Neural cell (in vitro differentiated cells): Measurements from ENCODE around the gene NR2C2. TPM values are rescaled to one million over a fixed set of nuclear protein-coding genes. Genes with fewer than 3 reads are reported as not detected.

Experiments used
- H2AFZ ChIP-seq: fragments of 200-600, 300-800 bp; sonication (generic), shearing (Covaris generic); 2 replicates; pipeline ENCODE4 v1.6.0; 2014; ENCODE audit warnings: low read depth, mild to moderate bottlenecking, antibody characterized with exemption, low read length, moderate library complexity
- H3F3A ChIP-seq: fragments of 200-600 bp; shearing (Covaris generic); 2 replicates; pipeline ENCODE4 v1.6.1; 2016; ENCODE audit warnings: mild to moderate bottlenecking, moderate library complexity, mixed read lengths, antibody characterized with exemption, low read length; ENCODE audit not compliant: insufficient read depth, poor library complexity, severe bottlenecking
- H3K27ac ChIP-seq: fragments of 200-600, 300-800 bp; sonication (generic), shearing (Covaris generic); 2 replicates; pipeline ENCODE4 v1.5.1; 2014; ENCODE audit warnings: mild to moderate bottlenecking, low read length, moderate library complexity
- H3K27me3 ChIP-seq: fragments of 300-800, 200-600 bp; sonication (generic), shearing (Covaris generic); 2 replicates; pipeline ENCODE4 v1.6.0; 2014; ENCODE audit warnings: mild to moderate bottlenecking, low read depth, low read length, moderate library complexity; ENCODE audit not compliant: insufficient read depth
- H3K36me3 ChIP-seq: fragments of 300-800, 200-600 bp; sonication (generic), shearing (Covaris generic); 2 replicates; pipeline ENCODE4 v1.5.1; 2014; ENCODE audit warnings: mild to moderate bottlenecking, antibody characterized with exemption, low read length, moderate library complexity; ENCODE audit not compliant: insufficient read depth
- H3K4me2 ChIP-seq: fragments of 300-800, 200-600 bp; sonication (generic), shearing (Covaris generic); 2 replicates; pipeline ENCODE4 v1.6.0; 2014; ENCODE audit warnings: mild to moderate bottlenecking, low read length
- H3K4me3 ChIP-seq: fragments of 300-800, 200-600 bp; sonication (generic), shearing (Covaris generic); 2 replicates; pipeline ENCODE4 v1.5.1; 2014; ENCODE audit warnings: mild to moderate bottlenecking, low read length, moderate library complexity
- H3K79me2 ChIP-seq: fragments of 200-600 bp; shearing (Covaris generic); replicated peaks from 2 replicates; pipeline ENCODE4 v1.6.0; 2014; ENCODE audit warnings: mild to moderate bottlenecking, low read length, moderate library complexity; ENCODE audit not compliant: insufficient read depth
- H3K9ac ChIP-seq: fragments of 300-800, 200-600 bp; sonication (generic), shearing (Covaris generic); 2 replicates; pipeline ENCODE4 v1.6.1; 2016; ENCODE audit warnings: mild to moderate bottlenecking, low read length, mixed read lengths
- H3K9me2 ChIP-seq: fragments of 200-600 bp; shearing (Covaris generic); 2 replicates; pipeline ENCODE4 v1.6.1; 2016; ENCODE audit warnings: mild to moderate bottlenecking, low read length, mixed read lengths; ENCODE audit not compliant: insufficient read depth
- H3K9me3 ChIP-seq: fragments of 200-600, 300-800 bp; sonication (generic), shearing (Covaris generic); 2 replicates; pipeline ENCODE4 v1.6.1; 2016; ENCODE audit warnings: mild to moderate bottlenecking, mixed run types, low read length, moderate library complexity, mixed read lengths
- H4K20me1 ChIP-seq: fragments of 200-600 bp; shearing (Covaris generic); 2 replicates; pipeline ENCODE4 v1.6.1; 2016; ENCODE audit warnings: mild to moderate bottlenecking, mixed run types; ENCODE audit not compliant: insufficient read depth
- CTCF ChIP-seq: fragments of 450-650 bp; IDR thresholded peaks from 2 replicates; pipeline ENCODE4 v1.5.1; 2014; ENCODE audit warnings: antibody characterized with exemption, mild to moderate bottlenecking, moderate library complexity; ENCODE audit not compliant: poor library complexity, severe bottlenecking
- EP300 ChIP-seq: fragments of 450-650 bp; conservative IDR thresholded peaks from 2 replicates; pipeline ENCODE4 v1.6.1; 2014; ENCODE audit warnings: antibody characterized with exemption, mild to moderate bottlenecking, moderate library complexity; ENCODE audit not compliant: poor library complexity, severe bottlenecking
- EZH2 ChIP-seq: fragments of 200-600, 300-800 bp; shearing (Covaris generic), sonication (generic); IDR thresholded peaks from 2 replicates; pipeline ENCODE4 v1.6.1; 2014; ENCODE audit warnings: antibody characterized with exemption, low read length, borderline replicate concordance, mild to moderate bottlenecking; ENCODE audit not compliant: insufficient read depth, poor library complexity, severe bottlenecking
- MXI1 ChIP-seq: fragments of 450-650 bp; conservative IDR thresholded peaks from 2 replicates; pipeline ENCODE4 v1.6.1; 2014; ENCODE audit warnings: antibody characterized with exemption, mild to moderate bottlenecking; ENCODE audit not compliant: poor library complexity, severe bottlenecking
- POLR2AphosphoS5 ChIP-seq: IDR thresholded peaks from 2 replicates; pipeline ENCODE4 v1.6.1; 2012
- RAD21 ChIP-seq: fragments of 450-650 bp; conservative IDR thresholded peaks from 2 replicates; pipeline ENCODE4 v1.6.1; 2014; ENCODE audit warnings: antibody characterized with exemption, mild to moderate bottlenecking, moderate library complexity
- REST ChIP-seq: IDR thresholded peaks from 2 replicates; pipeline ENCODE4 v1.6.1; 2012; ENCODE audit warnings: borderline replicate concordance
- SMC3 ChIP-seq: fragments of 450-650 bp; conservative IDR thresholded peaks from 2 replicates; pipeline ENCODE4 v1.6.1; 2014; ENCODE audit warnings: antibody characterized with exemption, mild to moderate bottlenecking, moderate library complexity; ENCODE audit not compliant: poor library complexity
- TAF1 ChIP-seq: IDR thresholded peaks from 2 replicates; pipeline ENCODE4 v1.6.1; 2012; ENCODE audit warnings: low read depth
- polyA plus RNA-seq: library from polyadenylated mRNA; depleted of rRNA; stranded (reverse); fragments of >200 nt; gene quantifications from 2 replicates; pipeline ENCODE4 v1.2.3, GENCODE V29; 2014

The NR2C2 gene
- polyA plus RNA-seq, 1 donor from 2014 or later = 37.5 TPM

GRCh38 chr3:15017191-15017590, 69.8 kb downstream of the NR2C2 start:
- Histone ChIP-seq H3K79me2 (no peaks in the 10 kb centered on the region), H3K36me3 (peaks cover 13% of the 10 kb centered on the region)
- TF ChIP-seq CTCF (no peak), EZH2 (no peak), RAD21 (no peak), REST (no peak), MXI1 (no peak), POLR2AphosphoS5 (no peak), EP300 (no peak), TAF1 (no peak), SMC3 (no peak)

GRCh38 chr3:15023249-15023648, 75.9 kb downstream of the NR2C2 start:
- no peak overlapping the region for H3K4me3 ChIP-seq
- no peak overlapping the region for H3K9ac ChIP-seq
- H3F3A ChIP-seq = no peaks in the 10 kb centered on the region
- no peaks in the 10 kb centered on the region for H3K79me2 ChIP-seq
- no peaks in the 10 kb centered on the region for H3K9me2 ChIP-seq
- H3K27me3 ChIP-seq = no peaks in the 10 kb centered on the region
- peaks cover 18% of the 10 kb centered on the region for H3K36me3 ChIP-seq
- no peak for TF ChIP-seq CTCF
- no peak for TF ChIP-seq POLR2AphosphoS5
- no peak for TF ChIP-seq RAD21
- TF ChIP-seq EZH2 = no peak
- no peak overlapping the region for H3K4me2 ChIP-seq
- H3K9me3 ChIP-seq = no peaks in the 10 kb centered on the region
- no peak overlapping the region for H2AFZ ChIP-seq
- no peak overlapping the region for H3K27ac ChIP-seq
- H4K20me1 ChIP-seq = no peaks in the 10 kb centered on the region

More at GRCh38 chr3:15017191-15017590, 69.8 kb downstream of the NR2C2 start:
- Histone ChIP-seq H3K4me2 (no peak overlapping the region), H3K9ac (no peak overlapping the region), H4K20me1 (no peaks in the 10 kb centered on the region), H3K9me3 (no peaks in the 10 kb centered on the region), H3K27me3 (no peaks in the 10 kb centered on the region), H3K9me2 (no peaks in the 10 kb centered on the region), H3K4me3 (no peak overlapping the region), H2AFZ (no peak overlapping the region), H3F3A (no peaks in the 10 kb centered on the region), H3K27ac (no peak overlapping the region)
